NCI-H2227 treated with DMSO at 0.1 percent for 48 hours (cell line): ENCODE measurements around the gene BST1.

Experiments used
- DNase-seq: peaks from one replicate; lab custom pipeline; 2025; lab: John Stamatoyannopoulos, UW

The BST1 gene

DNA sequence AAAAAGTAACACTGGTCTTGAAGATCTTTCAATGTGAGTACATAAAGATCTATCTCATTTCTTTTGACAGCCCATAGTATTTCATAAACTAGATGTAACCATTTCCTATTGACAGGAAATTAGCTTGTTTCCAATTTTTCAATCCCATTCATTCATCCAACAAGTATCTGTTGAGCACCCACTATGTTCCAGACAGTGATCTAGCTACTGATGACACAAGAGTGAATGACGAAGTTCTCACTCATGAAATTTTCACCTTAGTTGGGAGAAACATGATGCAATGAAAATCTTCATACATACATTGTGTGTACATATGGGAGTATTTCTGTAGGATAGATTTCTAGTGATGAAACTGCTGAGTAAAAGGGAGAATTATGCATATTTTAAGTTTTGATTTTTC is 76.9 kb downstream of the BST1 start:
- DNase-seq = no peak

DNA sequence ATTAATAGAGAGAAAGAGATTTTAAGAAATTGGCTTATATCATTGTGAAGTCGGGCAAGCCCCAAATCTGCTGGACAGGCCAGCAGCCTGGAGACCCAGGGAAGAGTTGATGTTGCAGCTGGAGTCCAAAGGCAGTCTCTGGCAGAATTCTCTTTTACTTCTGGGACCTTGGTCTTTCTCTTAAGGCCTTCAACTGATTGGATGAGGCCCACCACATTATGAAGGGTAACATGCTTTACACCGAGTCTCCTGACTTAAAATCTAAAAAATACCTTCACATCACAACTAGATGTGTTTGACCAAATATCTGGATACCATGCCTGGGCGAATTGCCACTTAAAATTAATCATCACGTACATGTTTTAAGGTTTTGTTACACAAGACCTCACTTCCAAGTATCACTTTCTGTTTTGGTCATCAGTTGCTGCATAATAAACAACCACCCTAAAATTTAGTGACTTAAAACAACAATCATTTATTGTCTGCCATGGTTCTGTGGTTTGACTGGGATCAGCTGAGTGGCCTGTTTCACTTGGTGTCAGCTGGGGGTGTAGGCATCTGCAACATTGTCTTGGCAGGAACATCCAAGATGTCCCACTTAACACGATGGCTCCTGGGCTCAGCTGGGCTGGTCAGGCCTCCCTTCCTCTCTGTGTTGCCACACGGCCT is 78.7 kb downstream of the BST1 start:
- DNase-seq = no peak
